SJSA1 (cell line): ENCODE results near the gene CFAP161. TPM values are rescaled to one million over a fixed set of nuclear protein-coding genes. Genes with fewer than 3 reads are reported as not detected.

Source experiments
- DNase-seq, 2 experiments: peaks; one replicate each; pipeline ENCODE4 v3.0.0-alpha.2; 2015 to 2020; ENCODE audit warnings: low spot score in 2 of 2, low read depth in 1 of 2
- H3K27ac ChIP-seq: fragments of 250-450 bp; sonication (Bioruptor Pico); 2 replicates; pipeline ENCODE4 v1.5.1; 2020; ENCODE audit warnings: mild to moderate bottlenecking, moderate library complexity
- H3K27me3 ChIP-seq: fragments of 250-450 bp; sonication (Bioruptor Pico); replicated peaks from 2 replicates; pipeline ENCODE4 v1.5.1; 2020; ENCODE audit warnings: mild to moderate bottlenecking, moderate library complexity
- H3K36me3 ChIP-seq: fragments of 250-450 bp; sonication (Bioruptor Pico); 2 replicates; pipeline ENCODE4 v1.5.1; 2020; ENCODE audit warnings: mild to moderate bottlenecking
- H3K4me1 ChIP-seq: fragments of 250-450 bp; sonication (Bioruptor Pico); replicated peaks from 2 replicates; pipeline ENCODE4 v1.6.1; 2021; ENCODE audit warnings: mild to moderate bottlenecking
- H3K4me3 ChIP-seq: fragments of 250-450 bp; sonication (Bioruptor Pico); 2 replicates; pipeline ENCODE4 v1.5.1; 2020; ENCODE audit warnings: mild to moderate bottlenecking
- H3K9me3 ChIP-seq: fragments of 250-450 bp; sonication (Bioruptor Pico); replicated peaks from 2 replicates; pipeline ENCODE4 v1.5.1; 2020; ENCODE audit warnings: mild to moderate bottlenecking
- total RNA-seq: library from RNA; depleted of rRNA; stranded (reverse); fragments of >200 nt; shearing (Covaris generic); gene quantifications from 2 replicates; pipeline ENCODE4 v1.2.3, GENCODE V29; 2014; rRNA removed

CFAP161 gene
- total RNA-seq, 1 experiment from 2014 or later: not detected

DNA sequence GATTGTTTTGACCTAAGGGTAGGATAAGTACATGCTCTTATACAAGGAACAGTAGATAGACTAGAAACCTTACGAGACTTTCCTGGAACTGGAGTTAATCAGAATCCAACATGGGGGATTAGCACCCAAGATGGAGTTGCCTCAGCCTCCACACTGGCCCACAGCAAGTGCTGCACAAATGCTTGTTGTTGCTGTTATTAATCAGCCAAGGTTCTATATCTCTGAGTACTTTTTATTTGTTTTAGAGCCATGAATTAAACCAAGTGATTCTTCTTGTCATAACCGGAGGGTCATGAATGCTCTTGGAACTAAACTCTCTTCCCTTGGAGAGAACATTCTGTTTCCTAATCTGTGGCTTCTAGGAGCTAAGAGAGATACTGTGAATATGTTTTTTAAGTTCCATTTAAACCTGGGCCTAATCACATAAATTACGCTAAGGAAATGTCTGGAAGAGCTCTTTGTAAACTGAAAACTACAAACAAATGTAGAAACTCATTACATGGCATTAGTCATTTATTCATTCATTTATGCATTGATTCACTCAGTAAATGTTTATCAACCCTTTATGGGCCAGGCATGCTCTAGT lies 56.9 kb downstream of the CFAP161 start:
- Histone ChIP-seq H3K9me3 (no peaks in the 10 kb centered on the region), H3K27me3 (no peaks in the 10 kb centered on the region), H3K36me3 (no peaks in the 10 kb centered on the region), H3K4me1 (peaks cover 6% of the 10 kb centered on the region), H3K27ac (no peak overlapping the region), H3K4me3 (no peak overlapping the region)
- DNase-seq: no peak

DNA sequence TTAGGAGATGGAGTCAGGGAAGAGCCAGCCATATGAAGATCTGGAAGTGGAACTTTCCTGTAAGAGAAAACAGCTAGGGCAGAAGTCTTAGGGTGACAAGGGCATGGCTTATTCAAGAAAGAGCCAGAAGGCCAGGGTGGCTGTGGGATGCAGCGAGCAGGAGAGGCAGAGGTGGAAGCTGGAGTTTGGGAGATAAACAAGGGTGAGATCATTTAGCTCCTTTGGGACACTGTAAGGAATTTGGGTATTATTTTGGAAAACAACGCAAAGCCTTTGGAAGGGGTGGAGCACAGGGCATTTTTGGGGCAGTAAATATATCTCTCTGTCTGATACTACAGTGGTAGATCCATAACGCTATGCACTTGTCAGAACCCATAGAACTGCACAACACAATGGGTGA lies 57.6 kb downstream of the CFAP161 start:
- H3K9me3 ChIP-seq: no peaks in the 10 kb centered on the region
- no peak overlapping the region for H3K27ac ChIP-seq
- no peak overlapping the region for H3K4me3 ChIP-seq
- H3K36me3 ChIP-seq: no peaks in the 10 kb centered on the region
- H3K4me1 ChIP-seq: peaks cover 6% of the 10 kb centered on the region
- no peak for DNase-seq
- no peaks in the 10 kb centered on the region for H3K27me3 ChIP-seq

DNA sequence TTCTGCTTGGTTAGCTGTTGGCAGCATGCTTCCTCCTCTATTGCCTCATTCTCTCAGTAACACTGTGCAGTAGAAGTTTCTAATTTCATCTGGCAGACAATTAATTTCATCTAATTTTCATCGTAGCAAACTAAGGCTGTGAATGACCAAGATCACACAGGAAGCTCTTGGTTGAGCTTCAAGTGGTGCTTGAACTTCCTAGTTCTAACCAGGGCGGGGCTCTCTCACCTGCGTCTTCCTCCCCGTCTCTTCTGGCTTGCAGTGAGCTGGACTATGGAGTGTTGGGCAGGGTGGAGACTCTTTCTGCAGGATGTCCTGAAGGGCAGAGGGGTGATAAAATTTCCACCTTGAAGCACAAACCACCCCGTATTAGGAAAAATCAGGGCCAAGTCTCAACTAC lies 60.7 kb downstream of the CFAP161 start:
- H3K36me3 ChIP-seq: no peaks in the 10 kb centered on the region
- no peak overlapping the region for H3K4me3 ChIP-seq
- no peaks in the 10 kb centered on the region for H3K9me3 ChIP-seq
- H3K27me3 ChIP-seq: no peaks in the 10 kb centered on the region
- peak in 1 of 2 experiments; percentile 18 for DNase-seq
- H3K27ac ChIP-seq: no peak overlapping the region
- peaks cover 6% of the 10 kb centered on the region for H3K4me1 ChIP-seq

DNA sequence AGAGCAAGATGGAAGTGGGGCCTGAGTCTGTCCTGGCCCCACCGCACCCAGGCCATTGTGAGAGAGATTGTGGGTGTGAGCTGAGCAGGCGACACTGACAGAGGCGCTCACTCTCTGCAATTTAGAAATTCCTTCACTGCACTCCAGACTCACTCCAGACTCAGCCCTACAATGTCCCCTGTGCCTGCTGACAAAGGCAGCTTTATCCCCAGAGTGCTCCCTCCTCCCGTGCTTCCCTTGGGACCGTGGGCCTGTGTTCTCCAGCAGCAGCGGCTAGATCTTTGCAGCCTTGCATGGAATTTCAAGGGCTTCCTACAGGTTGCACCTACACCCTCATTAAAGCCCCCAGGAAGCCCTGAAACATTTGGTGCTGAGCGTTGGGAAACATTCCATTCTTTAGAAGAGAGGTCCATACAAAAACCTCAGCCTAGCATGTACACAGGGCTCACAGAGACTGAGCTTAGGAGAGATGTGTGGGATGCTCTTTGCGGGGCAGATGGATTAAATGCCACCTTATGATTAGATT lies 61.3 kb downstream of the CFAP161 start:
- DNase-seq: peak in 1 of 2 experiments; percentile 26
- H3K27me3 ChIP-seq: no peaks in the 10 kb centered on the region
- no peaks in the 10 kb centered on the region for H3K4me1 ChIP-seq
- H3K27ac ChIP-seq: no peak overlapping the region
- H3K9me3 ChIP-seq: no peaks in the 10 kb centered on the region
- H3K36me3 ChIP-seq: no peaks in the 10 kb centered on the region
- H3K4me3 ChIP-seq: no peak overlapping the region

DNA sequence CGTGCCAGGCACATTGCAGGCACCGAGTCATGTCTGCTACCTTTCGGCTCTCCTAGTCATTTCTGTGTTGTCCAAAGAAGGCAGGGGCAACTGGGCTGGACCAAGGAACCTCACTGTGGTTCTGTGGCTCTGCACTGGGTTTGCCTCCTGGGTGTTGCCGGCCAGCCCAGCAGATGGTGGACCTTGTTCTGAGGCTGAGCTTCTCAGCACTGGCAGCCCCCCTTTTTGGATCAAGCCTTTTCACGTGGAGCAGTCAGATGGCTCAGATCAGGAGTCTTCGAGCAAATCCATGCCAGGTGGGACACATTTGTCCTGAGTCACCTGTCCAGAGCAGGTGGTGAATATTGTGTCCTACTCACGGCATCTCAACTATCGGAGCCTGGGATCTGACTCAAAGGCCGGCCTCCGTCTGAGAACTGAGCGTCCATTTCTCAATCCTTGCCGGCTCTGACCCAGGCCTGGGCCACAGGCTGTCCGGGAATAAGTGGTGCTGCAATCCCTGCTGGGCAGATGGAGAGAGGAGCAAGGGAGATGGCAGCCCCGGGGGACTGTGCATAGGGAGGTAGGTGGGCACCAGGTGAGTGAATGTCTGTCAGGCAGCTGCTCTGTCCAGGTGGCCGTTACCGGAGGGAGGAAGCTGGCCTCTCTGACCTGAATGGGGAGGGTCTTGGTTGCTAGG lies 62.6 kb downstream of the CFAP161 start, which contains the start of gene IL16:
TSS of gene IL16 (plus strand) at position 304 of the 679 bp plus-strand sequence. CDS start 28,521 bp downstream, outside the sequence.
- no peak within 1 kb of the TSS for H3K4me3 ChIP-seq
- no peaks in the 10 kb centered on the region for H3K4me1 ChIP-seq
- H3K9me3 ChIP-seq: no peaks in the 10 kb centered on the region
- DNase-seq: peak in 1 of 2 experiments; percentile 34
- H3K27me3 ChIP-seq: no peaks in the 10 kb centered on the region
- H3K36me3 ChIP-seq: no peaks in the 10 kb centered on the region
- no peak within 1 kb of the TSS for H3K27ac ChIP-seq

DNA sequence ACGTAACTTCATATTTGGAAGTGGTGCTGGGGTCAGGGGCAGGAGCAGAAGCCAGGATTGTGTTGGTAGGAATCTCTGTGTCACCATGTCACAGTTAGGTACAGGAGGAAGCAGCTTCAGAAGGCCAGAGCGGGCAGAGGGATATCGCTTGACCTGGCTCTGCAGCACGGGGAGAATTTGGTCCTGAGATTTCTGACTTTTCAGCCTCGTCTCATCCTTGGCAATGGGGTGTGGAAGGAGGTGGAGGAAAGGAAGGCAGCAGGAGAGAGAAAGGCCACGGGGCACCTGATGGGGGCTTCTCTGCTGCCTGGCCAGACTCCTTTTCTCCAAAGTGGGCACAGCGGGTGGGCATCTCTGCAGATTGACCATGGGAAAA lies 63.2 kb downstream of the CFAP161 start:
- Histone ChIP-seq H3K27ac (no peak overlapping the region), H3K9me3 (no peaks in the 10 kb centered on the region), H3K4me1 (no peaks in the 10 kb centered on the region), H3K36me3 (no peaks in the 10 kb centered on the region), H3K27me3 (no peaks in the 10 kb centered on the region), H3K4me3 (no peak overlapping the region)
- peak in 1 of 2 experiments; percentile 14 for DNase-seq

DNA sequence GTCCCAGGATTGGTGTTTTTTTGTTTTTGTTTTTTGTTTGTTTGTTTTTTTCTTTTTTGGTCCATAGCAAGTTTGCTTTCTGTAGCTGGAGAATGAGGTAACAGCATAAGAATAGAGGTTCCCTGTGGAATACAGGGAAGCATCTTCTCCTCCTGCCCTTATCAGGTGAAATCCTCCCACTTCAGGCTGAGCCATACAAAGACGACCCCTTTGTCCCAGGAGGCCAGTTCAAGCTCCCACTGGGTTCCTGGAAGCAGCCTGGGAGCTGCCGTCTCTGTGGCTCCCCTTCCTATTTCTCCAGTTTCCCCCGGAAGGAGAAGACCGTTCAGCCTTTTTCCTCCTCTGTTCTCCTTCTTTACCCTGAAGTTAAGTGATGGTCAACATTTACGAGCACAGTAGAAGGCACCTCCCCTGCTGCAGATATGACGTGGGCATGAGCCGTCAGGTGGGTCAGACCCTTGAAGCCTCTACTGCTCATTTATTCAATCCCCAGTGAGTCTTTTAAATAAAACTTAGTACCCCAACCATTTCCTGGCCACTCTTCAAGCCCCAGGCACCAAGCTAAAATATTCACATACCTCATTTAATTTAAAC lies 63.7 kb downstream of the CFAP161 start:
- no peaks in the 10 kb centered on the region for H3K36me3 ChIP-seq
- no peaks in the 10 kb centered on the region for H3K4me1 ChIP-seq
- DNase-seq: peak in 1 of 2 experiments; percentile 9
- no peaks in the 10 kb centered on the region for H3K9me3 ChIP-seq
- no peak overlapping the region for H3K4me3 ChIP-seq
- H3K27ac ChIP-seq: no peak overlapping the region
- no peaks in the 10 kb centered on the region for H3K27me3 ChIP-seq

Other genes with a start within 250 kb of the CFAP161 start
- 23.1 and 26.3 TPM in 2 replicates for gene MESD, start 144.5 kb upstream of the CFAP161 start, total RNA-seq
- 40.3 and 42.3 TPM in 2 replicates for gene TLNRD1, start 133.3 kb upstream of the CFAP161 start, total RNA-seq
- not detected in 2 replicates for gene IL16, start 62.6 kb downstream of the CFAP161 start, total RNA-seq
- 6.3 and 8.2 TPM in 2 replicates for gene STARD5, start 189.9 kb downstream of the CFAP161 start, total RNA-seq
- gene TMC3, start 239.9 kb downstream of the CFAP161 start, total RNA-seq: 0.03 TPM in 1 of 2 replicates, not detected in the other